Adipocyte (in vitro differentiated cells): ENCODE data around the gene NT5C.

Source experiments
- DNase-seq: peaks from one replicate; pipeline ENCODE4 v3.0.0-alpha.2; 2015; ENCODE audit warnings: low read depth
- H3K27me3 ChIP-seq: replicated peaks from 2 replicates; pipeline ENCODE4 v1.7.0; 2013; ENCODE audit warnings: mild to moderate bottlenecking, low read length, moderate library complexity; ENCODE audit not compliant: control insufficient read depth, insufficient read depth
- H3K36me3 ChIP-seq: 2 replicates; pipeline ENCODE4 v1.7.0; 2013; ENCODE audit warnings: low read length, mild to moderate bottlenecking, moderate library complexity; ENCODE audit not compliant: control insufficient read depth, insufficient read depth, severe bottlenecking
- H3K4me1 ChIP-seq: 2 replicates; pipeline ENCODE4 v1.7.0; 2013; ENCODE audit warnings: mild to moderate bottlenecking, low read length, moderate library complexity; ENCODE audit not compliant: control insufficient read depth, insufficient read depth
- H3K4me3 ChIP-seq: 2 replicates; pipeline ENCODE4 v1.7.0; 2013; ENCODE audit warnings: mild to moderate bottlenecking, low read length, moderate library complexity
- H3K9ac ChIP-seq: 2 replicates; pipeline ENCODE4 v1.7.0; 2013; ENCODE audit warnings: mild to moderate bottlenecking, low read length, moderate library complexity
- H3K9me3 ChIP-seq: 2 replicates; pipeline ENCODE4 v1.7.0; 2013; ENCODE audit warnings: mild to moderate bottlenecking, low read length, moderate library complexity; ENCODE audit not compliant: control insufficient read depth

NT5C gene

GRCh38 chr17:75087558-75088453, 43.7 kb downstream of the NT5C start, which contains the start of gene SLC16A5:
SLC16A5 (plus strand) TSS chr17:75087954; CDS start chr17:75093637, 5,683 bp downstream.
- Histone ChIP-seq H3K4me3 (peak within 1 kb of the TSS; percentile 85), H3K27me3 (no peaks in the 10 kb centered on the region), H3K36me3 (no peaks in the 10 kb centered on the region), H3K9me3 (no peaks in the 10 kb centered on the region), H3K4me1 (peaks cover 57% of the 10 kb centered on the region), H3K9ac (peak within 1 kb of the TSS; percentile 92)
- peak; percentile 88 for DNase-seq

GRCh38 chr17:75087182-75087557, 44.4 kb downstream of the NT5C start:
- peak overlapping the region; percentile 85 for H3K4me3 ChIP-seq
- H3K9ac ChIP-seq: peak overlapping the region; percentile 92
- no peaks in the 10 kb centered on the region for H3K36me3 ChIP-seq
- no peaks in the 10 kb centered on the region for H3K27me3 ChIP-seq
- no peak for DNase-seq
- no peaks in the 10 kb centered on the region for H3K9me3 ChIP-seq
- H3K4me1 ChIP-seq: peaks cover 52% of the 10 kb centered on the region

GRCh38 chr17:75086496-75087181, 44.9 kb downstream of the NT5C start:
- H3K36me3 ChIP-seq: no peaks in the 10 kb centered on the region
- peaks cover 48% of the 10 kb centered on the region for H3K4me1 ChIP-seq
- H3K9me3 ChIP-seq: no peaks in the 10 kb centered on the region
- peak overlapping the region; percentile 85 for H3K4me3 ChIP-seq
- no peaks in the 10 kb centered on the region for H3K27me3 ChIP-seq
- no peak overlapping the region for H3K9ac ChIP-seq
- no peak for DNase-seq

GRCh38 chr17:75084039-75084660, 47.4 kb downstream of the NT5C start:
- no peak for DNase-seq
- peaks cover 42% of the 10 kb centered on the region for H3K4me1 ChIP-seq
- no peak overlapping the region for H3K9ac ChIP-seq
- H3K4me3 ChIP-seq: no peak overlapping the region
- H3K9me3 ChIP-seq: no peaks in the 10 kb centered on the region
- H3K27me3 ChIP-seq: no peaks in the 10 kb centered on the region
- no peaks in the 10 kb centered on the region for H3K36me3 ChIP-seq

- Histone ChIP-seq H3K9me3 (no peaks in the 10 kb centered on the region), H3K36me3 (no peaks in the 10 kb centered on the region), H3K4me3 (no peak overlapping the region), H3K27me3 (no peaks in the 10 kb centered on the region), H3K4me1 (peaks cover 44% of the 10 kb centered on the region), H3K9ac (no peak overlapping the region)
- DNase-seq: no peak
Measured at GRCh38 chr17:75082683-75083082, 48.9 kb downstream of the NT5C start.

GRCh38 chr17:75081611-75082540, 49.7 kb downstream of the NT5C start:
- no peaks in the 10 kb centered on the region for H3K27me3 ChIP-seq
- H3K9me3 ChIP-seq: no peaks in the 10 kb centered on the region
- peaks cover 44% of the 10 kb centered on the region for H3K4me1 ChIP-seq
- no peak for DNase-seq
- H3K36me3 ChIP-seq: no peaks in the 10 kb centered on the region
- H3K4me3 ChIP-seq: no peak overlapping the region
- no peak overlapping the region for H3K9ac ChIP-seq
